Endometrium (tissue), 2 donors: Measurements from ENCODE around the gene ITGA2.
A peak's percentile ranks its signal among the peaks of the same experiment; 100 is the strongest.
"Not testable (repeated sequence)": the region's sequence is repeated elsewhere in the genome, so short reads cannot be mapped to it uniquely, and the experiment has no call there.

Experiments used
- FAIRE-seq: peaks from 2 replicates; lab custom pipeline; 2012; peaks lifted over from hg19 to GRCh38; lab: Jason Lieb, UNC
- donor health status: control.
- donor health status: control.

ITGA2 gene

DNA sequence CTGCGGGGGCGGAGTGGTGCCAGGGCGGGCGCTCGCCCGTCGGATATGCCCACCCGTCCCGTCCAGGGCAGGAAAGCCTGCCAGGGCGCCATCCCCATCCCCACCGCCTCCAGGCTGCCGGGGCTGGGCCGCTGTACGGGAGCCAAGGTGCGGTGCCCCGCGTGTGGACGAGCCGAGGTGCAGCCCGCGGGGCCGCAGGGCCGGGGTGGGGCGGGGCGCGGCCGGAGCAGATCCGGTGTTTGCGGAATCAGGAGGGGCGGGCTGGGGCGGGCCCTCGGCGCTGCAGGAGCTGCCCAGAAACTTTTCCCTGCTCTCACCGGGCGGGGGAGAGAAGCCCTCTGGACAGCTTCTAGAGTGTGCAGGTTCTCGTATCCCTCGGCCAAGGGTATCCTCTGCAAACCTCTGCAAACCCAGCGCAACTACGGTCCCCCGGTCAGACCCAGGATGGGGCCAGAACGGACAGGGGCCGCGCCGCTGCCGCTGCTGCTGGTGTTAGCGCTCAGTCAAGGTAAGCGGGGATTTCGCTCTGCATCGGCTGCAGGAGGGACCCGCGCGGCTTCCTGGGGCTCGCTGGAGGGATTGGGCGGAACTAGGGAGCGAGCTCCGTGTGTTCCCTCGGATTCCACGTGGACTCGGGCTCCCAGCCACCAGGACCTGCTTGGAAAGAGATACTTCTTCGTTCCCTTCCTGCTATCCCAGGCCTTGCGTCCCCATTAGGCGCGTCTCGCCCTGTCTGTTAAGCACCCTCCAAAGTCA lies at the start of gene ITGA2:
ITGA2 (plus strand) TSS at position 328 of the 756 bp plus-strand sequence; CDS start at position 445, 117 bp downstream.
- no peak for FAIRE-seq

DNA sequence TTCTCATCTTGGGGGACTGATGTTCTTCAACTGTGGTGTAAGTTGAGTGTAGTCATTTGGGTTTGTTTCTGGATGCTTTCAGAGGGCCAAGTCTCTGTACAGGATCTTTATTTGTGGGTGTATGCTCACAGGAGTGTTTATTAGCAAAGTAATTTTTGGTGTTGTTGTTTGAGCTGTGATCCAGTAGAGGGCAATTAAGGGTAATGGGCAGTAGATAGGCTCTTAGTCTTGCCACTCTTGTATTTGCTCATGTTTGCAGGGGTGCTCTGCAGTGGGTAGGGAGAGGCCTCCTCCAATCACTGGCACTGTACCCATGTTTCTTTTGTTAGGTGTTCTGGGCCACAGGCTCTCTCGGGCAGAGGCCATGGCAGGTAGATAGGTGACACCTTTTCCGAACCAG lies 45.9 kb upstream of the ITGA2 start:
- FAIRE-seq = no peak

GRCh38 chr5:52943808-52944207 lies 45.3 kb upstream of the ITGA2 start:
- no peak for FAIRE-seq

- FAIRE-seq = no peak
Observed at GRCh38 chr5:52945040-52945439, 44.1 kb upstream of the ITGA2 start.

DNA sequence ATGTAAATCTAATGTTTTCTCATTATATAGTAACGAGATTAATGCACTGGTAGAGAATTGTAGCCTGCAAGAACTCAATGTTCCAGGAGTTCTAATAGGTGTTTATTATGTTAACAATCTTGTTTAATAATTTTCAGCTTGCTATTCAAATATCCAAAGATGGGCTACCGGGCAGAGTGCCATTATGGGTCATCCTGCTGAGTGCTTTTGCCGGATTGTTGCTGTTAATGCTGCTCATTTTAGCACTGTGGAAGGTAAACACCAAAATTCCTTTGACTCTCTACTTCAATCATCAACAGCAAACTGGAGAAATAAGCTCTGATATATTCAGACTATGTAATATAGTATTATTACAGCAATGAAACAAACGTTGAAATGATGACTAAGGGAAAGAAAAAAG lies 41.9 kb upstream of the ITGA2 start:
- FAIRE-seq = no peak

DNA sequence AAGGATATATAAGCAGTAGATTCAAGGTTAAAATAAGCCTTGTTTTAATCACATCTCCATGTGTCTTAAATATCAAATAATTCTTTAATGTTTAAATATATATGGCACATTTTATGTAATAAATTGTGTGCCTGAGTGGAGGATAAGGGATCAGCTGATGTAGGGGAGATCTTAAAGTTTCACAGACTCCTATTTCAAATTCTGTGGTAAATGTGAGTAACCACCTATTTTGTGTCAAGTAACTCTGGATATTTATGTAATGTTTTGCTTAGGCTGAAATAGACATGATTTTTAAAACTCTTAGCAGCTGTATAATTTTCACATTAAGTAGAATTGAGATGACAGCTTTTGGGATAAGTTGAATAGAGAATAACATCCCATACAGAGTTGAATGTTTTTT lies 41.3 kb upstream of the ITGA2 start:
- FAIRE-seq = no peak

- peak; percentile 78 for FAIRE-seq
Observed at GRCh38 chr5:52948418-52949076, 40.6 kb upstream of the ITGA2 start.

DNA sequence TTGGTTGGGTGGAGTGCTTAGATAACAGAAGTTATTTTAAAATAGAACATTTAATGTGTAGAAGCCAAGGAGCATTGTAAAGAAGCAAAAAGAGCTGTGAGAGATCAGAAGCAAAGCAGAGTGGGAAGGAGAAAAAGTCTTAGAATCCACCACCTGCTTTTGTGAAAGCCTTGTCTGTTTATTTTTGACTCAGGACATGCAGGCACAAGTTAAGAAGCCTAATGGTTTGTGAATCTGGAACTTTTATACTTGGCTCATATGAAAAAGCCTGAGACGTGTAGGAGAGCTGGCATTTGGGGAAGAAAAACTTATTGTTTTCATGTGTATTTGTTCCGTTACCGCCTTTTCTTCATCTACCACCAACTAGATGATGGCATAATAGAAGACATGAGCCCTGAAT lies 38.5 kb upstream of the ITGA2 start:
- FAIRE-seq = no peak

DNA sequence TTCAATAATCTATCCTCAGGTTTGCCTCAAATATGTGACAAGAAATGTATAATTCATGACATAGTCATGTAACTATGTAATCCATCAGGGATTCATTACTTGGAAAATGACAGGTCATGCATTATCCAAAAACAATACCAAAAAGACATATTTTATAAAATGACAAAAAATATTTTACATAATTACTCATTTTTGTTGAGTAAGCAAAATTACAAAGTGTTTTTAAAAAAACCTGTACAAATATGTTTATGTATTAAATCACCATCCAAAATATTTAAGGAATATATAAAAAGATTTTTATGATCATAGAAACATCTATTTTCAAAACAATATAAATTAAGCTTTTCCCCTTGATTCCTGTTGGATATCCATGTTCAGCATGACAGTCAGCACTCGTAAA lies 36.7 kb upstream of the ITGA2 start:
- FAIRE-seq = peak; percentile 72

DNA sequence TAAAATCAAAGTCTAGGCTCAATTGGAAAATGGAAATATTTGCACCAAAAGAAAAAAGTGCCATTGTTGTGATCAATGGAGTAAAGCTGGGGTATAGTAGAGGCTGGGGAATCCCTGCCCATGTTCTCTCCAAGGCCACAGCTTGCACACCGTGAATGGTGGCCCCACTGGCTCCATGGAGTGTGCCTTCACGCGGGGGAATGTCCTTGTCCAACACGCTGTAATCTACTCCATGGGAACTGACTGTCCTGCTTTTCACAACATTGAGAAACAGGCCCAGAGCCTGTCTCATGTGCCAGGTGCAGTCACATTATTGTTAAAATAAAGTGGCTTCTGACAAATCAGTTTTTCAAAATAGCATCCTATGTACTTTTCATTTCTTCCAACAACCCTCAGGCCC lies 33.1 kb upstream of the ITGA2 start:
- FAIRE-seq = no peak

DNA sequence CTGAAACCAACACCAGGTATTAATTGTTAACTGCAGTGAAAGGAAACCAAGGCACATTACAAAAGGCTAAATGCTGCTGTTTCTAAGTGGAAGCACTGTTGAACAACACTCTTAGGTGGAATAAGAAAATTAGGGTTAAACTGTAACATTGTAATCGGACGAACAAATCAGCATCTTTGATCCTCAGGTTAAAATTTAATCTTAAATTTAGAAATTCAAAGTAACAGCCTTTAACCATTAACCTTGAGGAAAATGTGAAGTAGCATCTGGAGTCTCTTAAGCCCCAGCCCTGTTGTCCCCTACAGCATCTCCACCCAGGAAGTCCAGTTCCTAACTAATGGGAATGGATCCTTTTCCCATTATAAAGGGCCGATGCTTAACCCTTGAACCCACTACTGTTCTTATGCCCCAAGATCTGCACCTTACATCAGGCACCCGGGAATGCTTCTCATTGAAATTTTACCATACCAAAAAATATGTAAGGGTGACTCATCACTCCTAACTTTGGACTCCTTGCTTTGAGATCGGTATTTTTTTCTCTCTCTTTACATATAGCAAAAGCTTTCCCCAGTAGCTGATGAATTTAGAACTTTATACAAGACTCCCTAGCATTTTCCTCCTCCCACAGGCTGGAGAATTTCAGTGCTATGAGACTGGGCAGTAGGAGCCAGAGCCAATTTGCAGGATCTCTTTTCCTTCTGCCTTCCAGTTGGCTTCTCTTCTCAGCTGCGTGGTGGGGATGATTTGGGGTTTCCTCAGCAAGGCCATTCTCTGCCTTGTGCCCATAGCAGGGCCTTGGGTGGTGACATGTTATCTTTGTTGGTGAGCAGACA lies 32.0 kb upstream of the ITGA2 start:
- no peak for FAIRE-seq

DNA sequence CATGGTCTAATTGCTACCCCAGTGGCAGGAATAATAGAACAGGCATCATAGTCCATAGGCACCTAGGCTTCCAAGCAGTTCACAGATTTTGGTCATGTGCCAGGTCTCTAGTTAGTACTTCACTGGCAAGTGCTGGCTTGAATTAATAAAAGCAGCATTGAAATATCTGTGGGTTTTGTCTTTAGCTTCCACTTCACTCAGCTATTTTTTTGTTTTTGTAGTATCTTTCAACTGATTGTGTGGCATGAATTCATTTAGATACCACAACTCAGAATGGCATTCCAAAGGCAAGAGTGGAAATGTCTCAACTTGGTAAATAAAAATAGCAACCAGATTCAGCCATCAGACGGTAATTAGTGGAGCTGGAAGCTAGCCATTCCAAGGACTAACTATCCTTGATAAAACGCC lies 27.9 kb upstream of the ITGA2 start:
- FAIRE-seq = no peak

- FAIRE-seq = no peak
Observed at GRCh38 chr5:52963636-52964035, 25.5 kb upstream of the ITGA2 start.

DNA sequence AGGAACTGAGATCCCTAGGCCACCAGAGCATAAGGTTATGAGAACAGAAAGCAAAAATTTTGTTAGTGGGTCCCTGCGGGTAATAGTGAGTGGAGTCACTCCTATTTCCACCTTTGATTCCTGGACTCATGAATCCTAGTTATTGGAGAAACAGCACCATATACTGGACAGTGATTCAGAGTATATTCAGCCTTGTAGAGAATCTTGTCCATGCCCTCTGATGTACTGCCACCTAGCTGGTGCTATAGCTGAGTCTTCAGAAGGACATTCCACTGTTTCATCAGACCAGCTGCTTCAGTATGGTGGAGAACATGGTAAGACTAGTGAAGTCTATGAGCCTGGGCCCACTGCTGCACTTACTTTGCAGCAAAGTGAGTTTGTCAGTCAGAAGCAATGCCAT lies 25.0 kb upstream of the ITGA2 start:
- FAIRE-seq = no peak

GRCh38 chr5:52976157-52976556 lies 13.0 kb upstream of the ITGA2 start:
- FAIRE-seq = not testable (repeated sequence)

DNA sequence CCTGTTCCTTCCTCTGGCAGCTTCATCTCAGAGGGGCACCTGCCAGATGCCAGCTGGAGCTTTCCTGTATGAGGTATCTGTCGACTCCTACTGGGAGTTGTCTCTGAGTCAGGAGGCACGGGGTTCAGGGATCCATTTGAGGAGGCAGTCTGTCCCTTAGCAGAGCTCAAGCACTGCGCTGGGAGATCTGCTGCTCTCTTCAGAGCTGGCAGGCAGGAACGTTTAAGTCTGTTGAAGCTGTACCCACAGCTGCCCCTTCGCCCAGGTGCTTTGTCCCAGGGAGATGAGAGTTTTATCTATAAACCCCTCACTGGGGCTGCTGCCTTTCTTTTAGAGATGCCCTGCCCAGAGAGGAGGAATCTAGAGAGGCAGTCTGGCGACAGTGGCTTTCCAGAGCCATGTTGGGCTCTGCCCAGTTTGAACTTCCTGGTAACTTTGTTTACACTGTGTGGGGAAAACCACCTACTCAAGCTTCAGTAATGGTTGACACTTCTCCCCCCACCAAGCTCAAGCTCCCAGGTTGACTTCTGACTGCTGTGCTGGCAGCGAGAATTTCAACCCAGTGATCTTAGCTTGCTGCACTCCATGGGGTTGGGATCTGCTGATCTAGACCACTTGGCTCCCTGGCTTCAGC lies 11.8 kb upstream of the ITGA2 start:
- FAIRE-seq = no peak

GRCh38 chr5:52981507-52981906 lies 7.6 kb upstream of the ITGA2 start:
- no peak for FAIRE-seq

GRCh38 chr5:52983731-52984636 lies 5.2 kb upstream of the ITGA2 start:
- no peak for FAIRE-seq

GRCh38 chr5:52985306-52985705 lies 3.8 kb upstream of the ITGA2 start:
- FAIRE-seq = no peak

DNA sequence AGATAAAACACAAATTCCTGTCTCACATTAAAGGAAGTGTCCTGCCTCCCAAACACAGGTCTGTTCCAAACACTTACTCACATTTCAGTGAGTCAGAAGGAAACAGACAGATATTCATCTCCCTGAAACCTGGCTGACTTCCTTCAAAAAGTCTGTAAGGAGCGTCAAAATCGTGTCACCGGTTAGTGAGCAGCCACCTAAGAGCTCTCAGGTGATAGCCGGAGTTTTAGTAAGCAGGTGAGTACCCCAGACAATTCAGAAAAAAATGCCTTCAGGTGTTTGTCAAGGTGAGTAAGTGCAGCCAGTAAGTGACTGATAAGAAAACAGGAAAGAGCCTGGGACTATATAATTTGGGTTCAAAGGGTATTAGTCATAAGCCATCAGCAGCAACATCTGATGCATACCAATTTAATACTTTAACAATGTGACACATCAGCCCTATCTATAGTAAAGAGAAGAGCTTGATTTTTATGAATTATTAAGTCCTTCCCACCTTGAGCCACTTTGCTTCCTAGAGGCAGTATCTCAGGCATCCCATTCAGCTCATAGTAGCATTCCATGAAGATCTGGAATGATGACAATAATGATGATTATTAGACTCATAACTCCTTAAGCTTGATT lies 1.3 kb upstream of the ITGA2 start:
- no peak for FAIRE-seq
